ENCODE data around the gene NOTCH2.

Gene NOTCH2

DNA sequence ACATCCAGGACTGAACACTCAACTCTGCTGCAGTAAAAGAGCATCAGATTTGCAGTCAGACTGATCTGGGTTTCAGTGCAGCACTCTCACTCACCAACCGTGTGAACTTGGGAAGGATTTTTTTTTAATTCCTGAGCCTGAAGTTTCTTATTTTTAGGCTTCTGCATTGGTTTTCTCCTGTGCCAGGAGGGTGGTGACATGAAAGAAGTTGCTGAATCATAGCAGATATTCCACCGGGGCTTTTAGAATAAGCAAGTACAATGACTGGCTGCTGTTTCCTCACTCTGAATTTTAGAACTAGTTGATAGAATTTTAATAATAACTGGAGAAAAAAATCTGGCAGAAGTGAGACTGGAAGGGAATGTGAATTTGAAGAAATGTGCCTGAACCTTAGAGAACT lies 184.8 kb downstream of the NOTCH2 start:
- TF ChIP-seq POLR2A (IDR thresholded peaks at IDR 0.05; ENCODE audit: extremely low read depth, insufficient read length) (no peak), MYC (IDR thresholded peaks at IDR 0.05; ENCODE audit: low read depth, low read length) (no peak)
- TF ChIP-seq, protein P1, sequence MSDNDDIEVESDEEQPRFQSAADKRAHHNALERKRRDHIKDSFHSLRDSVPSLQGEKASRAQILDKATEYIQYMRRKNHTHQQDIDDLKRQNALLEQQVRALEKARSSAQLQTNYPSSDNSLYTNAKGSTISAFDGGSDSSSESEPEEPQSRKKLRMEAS (IDR thresholded peaks at IDR 0.05; ENCODE audit: low read depth, low read length), result no peak
- H3K4me3 ChIP-seq (ENCODE audit: low read depth, low read length), result no peak overlapping the region
- DNase-seq (ENCODE audit: low read depth), result no peak

DNA sequence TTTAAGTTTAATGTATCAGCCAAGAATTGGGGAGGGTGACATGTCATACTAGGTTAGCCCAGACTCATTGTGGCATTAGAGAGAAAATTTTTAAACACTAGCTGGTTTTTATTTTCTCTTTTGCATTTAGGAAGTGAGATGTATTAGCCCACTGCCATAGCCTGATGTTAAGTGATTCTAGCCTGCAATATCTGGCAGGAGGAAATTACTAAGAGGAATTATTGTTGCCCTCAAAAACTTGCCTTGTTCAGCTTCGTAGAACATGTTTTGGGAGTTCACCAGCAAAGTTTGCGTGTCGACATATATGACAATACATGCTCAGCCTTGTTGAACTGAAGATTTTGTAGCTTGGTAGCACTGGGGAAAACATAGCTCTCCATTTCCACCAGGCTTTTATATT lies 185.6 kb downstream of the NOTCH2 start:
- no peak for DNase-seq (ENCODE audit: low read depth)
- TF ChIP-seq MYC (IDR thresholded peaks at IDR 0.05; ENCODE audit: low read depth, low read length) (no peak), POLR2A (IDR thresholded peaks at IDR 0.05; ENCODE audit: extremely low read depth, insufficient read length) (no peak)
- TF ChIP-seq, protein P1 (IDR thresholded peaks at IDR 0.05; ENCODE audit: low read depth, low read length), result no peak
- TF ChIP-seq, protein P2, sequence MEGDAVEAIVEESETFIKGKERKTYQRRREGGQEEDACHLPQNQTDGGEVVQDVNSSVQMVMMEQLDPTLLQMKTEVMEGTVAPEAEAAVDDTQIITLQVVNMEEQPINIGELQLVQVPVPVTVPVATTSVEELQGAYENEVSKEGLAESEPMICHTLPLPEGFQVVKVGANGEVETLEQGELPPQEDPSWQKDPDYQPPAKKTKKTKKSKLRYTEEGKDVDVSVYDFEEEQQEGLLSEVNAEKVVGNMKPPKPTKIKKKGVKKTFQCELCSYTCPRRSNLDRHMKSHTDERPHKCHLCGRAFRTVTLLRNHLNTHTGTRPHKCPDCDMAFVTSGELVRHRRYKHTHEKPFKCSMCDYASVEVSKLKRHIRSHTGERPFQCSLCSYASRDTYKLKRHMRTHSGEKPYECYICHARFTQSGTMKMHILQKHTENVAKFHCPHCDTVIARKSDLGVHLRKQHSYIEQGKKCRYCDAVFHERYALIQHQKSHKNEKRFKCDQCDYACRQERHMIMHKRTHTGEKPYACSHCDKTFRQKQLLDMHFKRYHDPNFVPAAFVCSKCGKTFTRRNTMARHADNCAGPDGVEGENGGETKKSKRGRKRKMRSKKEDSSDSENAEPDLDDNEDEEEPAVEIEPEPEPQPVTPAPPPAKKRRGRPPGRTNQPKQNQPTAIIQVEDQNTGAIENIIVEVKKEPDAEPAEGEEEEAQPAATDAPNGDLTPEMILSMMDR (IDR thresholded peaks at IDR 0.05; ENCODE audit: low read depth, low read length), result no peak
- no peak overlapping the region for H3K4me3 ChIP-seq (ENCODE audit: low read depth, low read length)

DNA sequence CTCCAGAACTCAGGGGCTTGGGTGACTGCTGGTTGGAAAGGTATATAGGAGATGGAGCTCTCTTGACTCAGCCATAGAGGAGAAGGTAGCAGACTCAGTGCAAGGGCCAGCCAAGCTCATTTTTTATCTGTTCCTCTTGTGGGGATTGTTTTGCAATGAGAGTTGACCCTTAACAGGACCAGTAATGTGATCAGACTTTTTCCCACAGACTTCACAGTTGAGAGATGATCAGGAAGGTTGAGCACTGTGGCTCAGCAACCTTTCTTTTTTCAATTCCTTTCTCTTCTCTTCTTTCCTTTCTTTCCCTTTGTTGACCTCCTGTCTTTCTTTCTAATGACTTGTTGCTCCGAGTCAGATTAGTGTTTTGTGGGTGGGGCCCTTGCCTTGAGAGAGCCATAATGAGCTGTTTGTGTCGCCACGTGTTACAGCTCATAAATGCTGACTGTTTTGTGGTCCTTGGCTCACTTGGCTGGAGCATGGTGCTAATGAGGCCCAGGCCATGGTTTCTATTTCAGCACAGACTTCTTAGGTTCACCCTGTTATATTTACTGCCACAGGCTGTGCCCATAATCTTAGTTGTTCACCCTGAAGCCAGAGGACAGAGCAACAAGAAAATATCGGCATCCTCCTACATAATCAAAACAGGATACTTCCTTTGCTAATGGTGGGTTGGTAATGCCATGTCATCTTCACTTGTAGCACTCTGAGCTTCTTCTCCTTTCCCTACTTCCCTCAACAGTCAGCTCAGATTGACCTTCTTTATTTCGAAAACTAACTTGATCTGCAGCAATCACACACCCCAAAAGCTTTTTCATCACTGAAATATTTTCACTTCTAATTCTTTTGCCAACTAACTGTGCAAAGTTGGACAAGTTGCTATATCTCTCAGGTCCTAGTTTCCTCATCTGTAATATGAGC lies 187.1 kb downstream of the NOTCH2 start:
- no peak overlapping the region for H3K4me3 ChIP-seq (ENCODE audit: low read depth, low read length)
- TF ChIP-seq, protein P1 (IDR thresholded peaks at IDR 0.05; ENCODE audit: low read depth, low read length), result no peak
- TF ChIP-seq MYC (IDR thresholded peaks at IDR 0.05; ENCODE audit: low read depth, low read length) (no peak), POLR2A (IDR thresholded peaks at IDR 0.05; ENCODE audit: extremely low read depth, insufficient read length) (no peak)
- TF ChIP-seq, protein P2 (IDR thresholded peaks at IDR 0.05; ENCODE audit: low read depth, low read length), result no peak
- DNase-seq (ENCODE audit: low read depth), result no peak

DNA sequence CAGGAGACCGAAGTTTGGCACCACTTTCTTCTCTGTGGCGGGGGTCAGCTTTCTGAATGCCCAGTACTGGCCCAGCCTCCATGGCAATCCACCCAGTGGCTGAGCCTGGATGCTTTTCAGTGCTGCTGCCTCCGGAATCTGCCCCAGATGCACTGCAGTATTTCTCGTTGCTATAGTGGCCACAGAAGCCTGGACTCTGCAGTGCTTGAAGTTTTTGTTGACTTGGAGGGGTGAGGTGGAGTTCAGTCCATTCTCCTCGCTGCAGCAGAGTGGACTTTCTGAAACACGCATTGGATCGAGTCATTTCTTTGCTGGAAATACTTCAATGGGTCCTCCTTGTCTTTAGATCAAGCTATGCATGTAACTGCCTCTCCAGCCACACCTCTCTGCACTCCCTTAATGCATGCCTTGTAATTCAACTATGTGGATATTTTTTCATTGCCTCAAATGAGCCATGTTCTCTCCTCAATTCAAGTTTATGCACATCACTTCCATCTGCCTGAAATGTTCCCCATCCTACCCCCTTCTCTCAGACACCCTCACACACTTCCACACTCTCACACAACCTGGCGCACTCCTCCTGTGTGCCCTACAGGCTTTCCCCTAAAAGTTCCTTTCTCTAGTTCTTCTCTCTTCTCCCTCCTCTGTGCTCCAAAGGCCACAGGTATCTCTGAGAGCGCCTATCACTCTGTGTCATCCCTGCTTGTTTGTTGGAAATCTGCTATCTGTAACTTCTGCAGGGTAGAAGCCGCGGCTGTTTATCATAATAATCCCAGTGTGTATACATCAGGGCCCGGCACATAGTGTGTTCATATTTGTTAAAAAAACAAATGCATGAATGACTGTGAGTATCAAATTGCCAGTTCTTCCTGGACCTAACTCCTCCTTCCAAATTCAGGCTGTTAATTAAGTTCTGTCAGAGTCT lies 189.7 kb downstream of the NOTCH2 start:
- no peak overlapping the region for H3K4me3 ChIP-seq (ENCODE audit: low read depth, low read length)
- DNase-seq (ENCODE audit: low read depth), result no peak
- no peak for TF ChIP-seq MYC (IDR thresholded peaks at IDR 0.05; ENCODE audit: low read depth, low read length)
- TF ChIP-seq, protein P1 (IDR thresholded peaks at IDR 0.05; ENCODE audit: low read depth, low read length), result no peak
- TF ChIP-seq, protein P2 (IDR thresholded peaks at IDR 0.05; ENCODE audit: low read depth, low read length), result no peak
- TF ChIP-seq POLR2A (IDR thresholded peaks at IDR 0.05; ENCODE audit: extremely low read depth, insufficient read length), result no peak

DNA sequence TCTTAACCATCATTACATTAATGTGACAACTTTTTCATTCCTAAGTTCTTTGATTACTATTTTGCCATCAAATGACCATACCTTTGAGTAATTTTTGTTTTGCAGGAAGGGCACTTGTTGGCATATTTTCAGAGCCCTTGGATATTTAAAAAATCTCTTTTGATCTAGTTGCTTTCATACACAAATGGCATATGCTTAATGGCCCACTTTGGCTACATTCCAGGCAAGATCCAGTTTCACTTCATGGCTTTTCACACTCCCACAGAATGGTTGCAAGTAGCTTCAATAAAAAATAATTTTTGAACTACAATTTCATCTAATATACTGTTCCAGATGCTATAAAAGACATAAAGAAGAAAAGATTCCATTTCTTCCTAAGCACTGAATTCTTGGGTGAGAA lies 191.3 kb downstream of the NOTCH2 start:
- TF ChIP-seq, protein P1 (IDR thresholded peaks at IDR 0.05; ENCODE audit: low read depth, low read length), result no peak
- TF ChIP-seq POLR2A (IDR thresholded peaks at IDR 0.05; ENCODE audit: extremely low read depth, insufficient read length) (no peak), MYC (IDR thresholded peaks at IDR 0.05; ENCODE audit: low read depth, low read length) (no peak)
- TF ChIP-seq, protein P2 (IDR thresholded peaks at IDR 0.05; ENCODE audit: low read depth, low read length), result no peak
- no peak for DNase-seq (ENCODE audit: low read depth)
- no peak overlapping the region for H3K4me3 ChIP-seq (ENCODE audit: low read depth, low read length)
